ENCODE measurements around the gene WNK2.

Gene WNK2

GRCh38 chr9:93218671-93219420 is 34.9 kb downstream of the WNK2 start:
- no peak for DNase-seq

GRCh38 chr9:93219692-93220091 is 35.8 kb downstream of the WNK2 start:
- no peak for DNase-seq

- DNase-seq = no peak
Measured at GRCh38 chr9:93220627-93221026, 36.7 kb downstream of the WNK2 start.

- DNase-seq = no peak
Measured at GRCh38 chr9:93221044-93221443, 37.1 kb downstream of the WNK2 start.

- no peak for DNase-seq
Measured at GRCh38 chr9:93222890-93223259, 38.9 kb downstream of the WNK2 start.

- peak; percentile 76 for DNase-seq
Measured at GRCh38 chr9:93223260-93224180, 39.6 kb downstream of the WNK2 start.

GRCh38 chr9:93224591-93224990 is 40.7 kb downstream of the WNK2 start:
- DNase-seq = no peak

- no peak for DNase-seq
Measured at GRCh38 chr9:93225417-93225816, 41.5 kb downstream of the WNK2 start.

- DNase-seq = no peak
Measured at GRCh38 chr9:93225892-93226291, 42.0 kb downstream of the WNK2 start.

GRCh38 chr9:93226819-93227218 is 42.9 kb downstream of the WNK2 start:
- no peak for DNase-seq

- DNase-seq = no peak
Measured at GRCh38 chr9:93228030-93228429, 44.1 kb downstream of the WNK2 start.

GRCh38 chr9:93228453-93228852 is 44.5 kb downstream of the WNK2 start:
- no peak for DNase-seq

- no peak for DNase-seq
Measured at GRCh38 chr9:93229636-93230035, 45.7 kb downstream of the WNK2 start.

- DNase-seq = no peak
Measured at GRCh38 chr9:93230185-93230584, 46.2 kb downstream of the WNK2 start.

GRCh38 chr9:93230601-93231000 is 46.7 kb downstream of the WNK2 start:
- DNase-seq = no peak

- no peak for DNase-seq
Measured at GRCh38 chr9:93231121-93231694, 47.3 kb downstream of the WNK2 start.

- no peak for DNase-seq
Measured at GRCh38 chr9:93231716-93232115, 47.8 kb downstream of the WNK2 start.

GRCh38 chr9:93232388-93232960 is 48.5 kb downstream of the WNK2 start:
- no peak for DNase-seq

GRCh38 chr9:93233033-93233432 is 49.1 kb downstream of the WNK2 start:
- no peak for DNase-seq

- DNase-seq = no peak
Measured at GRCh38 chr9:93234600-93234999, 50.7 kb downstream of the WNK2 start.

GRCh38 chr9:93235300-93235960 is 51.5 kb downstream of the WNK2 start:
- DNase-seq = no peak

- no peak for DNase-seq
Measured at GRCh38 chr9:93236541-93237206, 52.7 kb downstream of the WNK2 start.
